Keratinocyte (primary cell): Measurements from ENCODE around the gene STX8. TPM values are rescaled to one million over a fixed set of nuclear protein-coding genes. Genes with fewer than 3 reads are reported as not detected.

Experiments
- DNase-seq: peaks from one replicate; pipeline ENCODE4 v3.0.0-alpha.2; 2011; ENCODE audit warnings: low read depth, missing footprints, low spot score
- FAIRE-seq: peaks from 2 replicates; lab custom pipeline; 2011; peaks lifted over from hg19 to GRCh38; lab: Jason Lieb, UNC
- H2AFZ ChIP-seq: 2 replicates; pipeline ENCODE4 v1.6.0; 2012; ENCODE audit warnings: low read length, control low read depth, inconsistent platforms; ENCODE audit not compliant: control insufficient read depth
- H3K27ac ChIP-seq: 2 replicates; pipeline ENCODE4 v1.5.1; 2011; ENCODE audit warnings: low read length; ENCODE audit not compliant: control insufficient read depth, insufficient read depth
- H3K27me3 ChIP-seq: 3 replicates; pipeline ENCODE4 v1.6.0; 2011; ENCODE audit warnings: low read length; ENCODE audit not compliant: control insufficient read depth, insufficient read depth; ENCODE audit errors: extremely low read depth
- H3K36me3 ChIP-seq, 2 experiments: 2 replicates in 1 of 2; 3 replicates in 1 of 2; pipeline ENCODE4 v1.5.1; 2011; ENCODE audit warnings: low read length in 2 of 2, mild to moderate bottlenecking in 1 of 2; ENCODE audit not compliant: control insufficient read depth in 2 of 2, insufficient read depth in 2 of 2; ENCODE audit errors: extremely low read depth in 1 of 2
- H3K4me1 ChIP-seq: 3 replicates; pipeline ENCODE4 v1.5.1; 2011; ENCODE audit warnings: low read length; ENCODE audit not compliant: control insufficient read depth, insufficient read depth; ENCODE audit errors: extremely low read depth
- H3K4me2 ChIP-seq: 3 replicates; pipeline ENCODE4 v1.6.0; 2011; ENCODE audit warnings: low read depth, low read length; ENCODE audit not compliant: control insufficient read depth, insufficient read depth; ENCODE audit errors: extremely low read depth
- H3K4me3 ChIP-seq, 3 experiments: fragments of 200-600 bp in 1 of 3; sonication (generic) in 1 of 3; 2 replicates in 2 of 3; 3 replicates in 1 of 3; pipeline ENCODE4 v1.5.1; 2011 to 2016; ENCODE audit warnings: low read length in 3 of 3, mild to moderate bottlenecking in 3 of 3, control low read depth in 2 of 3, inconsistent platforms in 1 of 3, low read depth in 1 of 3, mixed read lengths in 1 of 3, mixed run types in 1 of 3, moderate library complexity in 1 of 3; ENCODE audit not compliant: control insufficient read depth in 2 of 3, insufficient read depth in 2 of 3; ENCODE audit errors: extremely low read depth in 1 of 3
- H3K79me2 ChIP-seq: 2 replicates; pipeline ENCODE4 v1.6.0; 2012; ENCODE audit warnings: low read length; ENCODE audit not compliant: control insufficient read depth, insufficient read depth
- H3K9ac ChIP-seq: 3 replicates; pipeline ENCODE4 v1.6.0; 2011; ENCODE audit warnings: low read length; ENCODE audit not compliant: control insufficient read depth, insufficient read depth; ENCODE audit errors: extremely low read depth
- H3K9me1 ChIP-seq: 3 replicates; pipeline ENCODE4 v1.6.0; 2011; ENCODE audit warnings: low read length; ENCODE audit not compliant: control insufficient read depth, insufficient read depth; ENCODE audit errors: extremely low read depth
- H3K9me3 ChIP-seq: 2 replicates; pipeline ENCODE4 v1.5.1; 2012; ENCODE audit warnings: low read depth, low read length; ENCODE audit not compliant: control insufficient read depth
- H4K20me1 ChIP-seq: 3 replicates; pipeline ENCODE4 v1.6.0; 2011; ENCODE audit warnings: low read length; ENCODE audit not compliant: control insufficient read depth, insufficient read depth; ENCODE audit errors: extremely low read depth
- CTCF ChIP-seq, 3 experiments: IDR thresholded peaks in 1 of 3; conservative IDR thresholded peaks in 1 of 3; optimal IDR thresholded peaks in 1 of 3; 2 replicates in 2 of 3; 3 replicates in 1 of 3; pipeline versions ENCODE3 to v1.5.1; 2011; ENCODE audit warnings: low read length in 3 of 3, mild to moderate bottlenecking in 3 of 3, moderate library complexity in 2 of 3, control low read depth in 1 of 3, inconsistent platforms in 1 of 3; ENCODE audit not compliant: insufficient read depth in 2 of 3; ENCODE audit errors: extremely low read depth in 1 of 3
- EZH2 ChIP-seq: IDR thresholded peaks from one replicate; pipeline ENCODE4 v1.6.1; 2012; ENCODE audit warnings: inconsistent platforms, mild to moderate bottlenecking, low read length, moderate library complexity
- dilution Hi-C: fragments of 300-500 bp; cut with MboI; formaldehyde crosslinking; loops from one replicate; pipeline ENCODE4 v1.7.0; 2020; ENCODE audit warnings: low sequenced_read_pairs; ENCODE audit not compliant: extremely low pct_ligation_motif_present
- polyA plus RNA-seq, 5 experiments: library from polyadenylated mRNA; depleted of rRNA in 3 of 5; stranded (reverse) in 3 of 5; stranded (forward) in 1 of 5; unstranded in 1 of 5; fragments of >200 nt; gene quantifications; 1 replicate in 1 of 5; 2 replicates in 3 of 5; 3 replicates in 1 of 5; pipeline versions ENCODE4 v1.2.1 to v1.2.3, GENCODE V29; 2011 to 2012; ENCODE audit warnings: missing spikeins in 2 of 5, low read depth in 1 of 5, low replicate concordance in 1 of 5

Gene STX8
- polyA plus RNA-seq, 1 donor (not counting 4 experiments of a cell fraction or from before 2014, with no cell fraction given), result 90.3 TPM

DNA sequence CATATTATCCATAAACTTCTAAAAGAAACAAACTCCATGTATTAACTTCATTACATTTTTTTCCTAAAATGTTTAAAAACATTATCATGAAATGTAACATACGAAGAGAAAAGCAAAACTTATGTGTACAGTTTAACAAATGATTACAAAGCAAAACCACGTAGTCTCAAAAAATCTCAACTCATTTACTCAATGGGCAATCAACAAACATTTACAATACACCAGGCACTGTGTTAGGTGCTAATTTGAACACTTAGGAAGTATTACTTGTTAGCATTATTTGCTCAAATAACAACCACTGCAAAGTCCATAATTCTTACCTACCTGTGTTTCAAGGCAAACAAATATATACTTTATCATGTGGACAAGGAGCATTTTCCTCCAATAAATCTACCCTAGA is 164.9 kb downstream of the STX8 start:
- TF ChIP-seq EZH2 (no peak), CTCF (optimal IDR thresholded peaks at IDR 0.05 in 1 of 3, IDR thresholded peaks at IDR 0.05 in 1 of 3, conservative IDR thresholded peaks at IDR 0.05 in 1 of 3; ENCODE audit: extremely low read depth in 1 of 3, insufficient read depth in 2 of 3, low read length in 3 of 3) (no peak)
- no peak overlapping the region for H3K4me3 ChIP-seq
- H3K4me1 ChIP-seq, result peaks cover 11% of the 10 kb centered on the region
- H3K9me1 ChIP-seq, result no peaks in the 10 kb centered on the region
- no peak overlapping the region for H3K4me2 ChIP-seq
- no peaks in the 10 kb centered on the region for H3K9me3 ChIP-seq
- no peaks in the 10 kb centered on the region for H3K79me2 ChIP-seq
- H2AFZ ChIP-seq, result no peak overlapping the region
- no peak overlapping the region for H3K9ac ChIP-seq
- dilution Hi-C loops, result no loop called here
- H3K27ac ChIP-seq, result no peak overlapping the region
- FAIRE-seq, result no peak
- DNase-seq, result no peak
- H3K36me3 ChIP-seq, result no peaks in the 10 kb centered on the region
- H4K20me1 ChIP-seq, result no peaks in the 10 kb centered on the region
- no peaks in the 10 kb centered on the region for H3K27me3 ChIP-seq

DNA sequence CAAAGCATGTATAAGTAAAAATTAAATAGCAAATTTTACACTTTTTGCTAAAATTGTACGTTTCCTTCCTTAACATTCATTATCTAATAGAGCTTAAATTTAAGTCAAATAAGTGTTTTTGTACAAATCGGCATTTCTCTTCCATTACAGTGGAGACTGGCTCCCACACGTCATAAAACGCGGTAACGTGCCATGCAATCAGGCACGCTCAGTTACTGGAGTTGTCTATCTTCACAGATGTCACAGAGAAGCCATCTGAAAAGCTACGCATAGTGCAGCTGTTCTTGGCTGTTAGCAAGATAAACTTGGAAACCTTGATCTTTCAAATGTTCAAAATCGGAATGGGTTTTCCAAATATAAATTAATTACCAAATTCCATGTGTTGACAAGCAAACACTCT is 165.3 kb downstream of the STX8 start:
- dilution Hi-C loops, result no loop called here
- TF ChIP-seq CTCF (optimal IDR thresholded peaks at IDR 0.05 in 1 of 3, IDR thresholded peaks at IDR 0.05 in 1 of 3, conservative IDR thresholded peaks at IDR 0.05 in 1 of 3; ENCODE audit: extremely low read depth in 1 of 3, insufficient read depth in 2 of 3, low read length in 3 of 3) (no peak), EZH2 (no peak)

More for the DNA sequence above, 165.3 kb downstream of the STX8 start:
- Histone ChIP-seq H3K79me2 (no peaks in the 10 kb centered on the region), H3K4me2 (no peak overlapping the region), H4K20me1 (no peaks in the 10 kb centered on the region), H3K36me3 (no peaks in the 10 kb centered on the region), H3K27me3 (no peaks in the 10 kb centered on the region), H3K9me3 (no peaks in the 10 kb centered on the region), H3K9me1 (no peaks in the 10 kb centered on the region), H3K4me1 (peaks cover 11% of the 10 kb centered on the region), H2AFZ (no peak overlapping the region), H3K27ac (no peak overlapping the region), H3K4me3 (no peak overlapping the region), H3K9ac (no peak overlapping the region)
- FAIRE-seq, result no peak
- no peak for DNase-seq
